Measurements from ENCODE around the gene GFAP. TPM values are rescaled to one million over a fixed set of nuclear protein-coding genes. Genes with fewer than 3 reads are reported as not detected.

GFAP gene
- total RNA-seq, 3 donors from 2014 or later (not counting 1 experiment from before 2014, with no cell fraction given), result not detected

DNA sequence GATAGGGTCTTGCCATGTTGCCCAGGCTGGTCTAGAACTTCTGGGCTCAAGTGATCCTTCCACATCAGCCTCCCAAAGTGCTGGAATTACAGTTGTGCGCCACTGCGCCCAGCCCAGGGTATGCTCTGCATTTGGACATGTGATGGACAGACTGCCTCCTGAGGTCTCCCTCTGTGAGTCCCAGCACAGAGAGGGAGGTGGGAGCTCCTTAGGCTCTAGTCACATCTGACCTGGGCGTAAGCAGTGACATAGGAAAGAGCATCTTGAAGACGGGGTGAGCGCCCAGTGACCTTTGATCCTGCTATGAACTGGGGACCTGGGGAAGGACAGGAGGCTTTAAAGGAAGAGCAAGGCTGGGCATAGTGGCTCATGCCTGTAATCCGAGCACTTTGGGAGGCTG, 2.2 kb upstream of the GFAP start:
- intact Hi-C loops (cut with micrococcal nuclease), result no loop called here
- TF ChIP-seq CTCF (IDR thresholded peaks at IDR 0.05), result no peak
- no peak for ATAC-seq
- Mint-ChIP-seq H3K9me3 (no peaks in the 10 kb centered on the region), H3K27ac (no peak overlapping the region), H3K27me3 (ENCODE audit: low read depth in 2 of 2) (peaks cover 20 to 31% of the 10 kb centered on the region in 2 donors), H3K36me3 (no peaks in the 10 kb centered on the region), H3K4me3 (no peak overlapping the region), H3K4me1 (peaks cover 4 to 5% of the 10 kb centered on the region in 2 donors)
- Histone ChIP-seq H3K36me3 (ENCODE audit: control insufficient read depth, insufficient read depth, low read length) (no peaks in the 10 kb centered on the region), H3K27me3 (ENCODE audit: control insufficient read depth, insufficient read depth, low read length) (peaks cover 5% of the 10 kb centered on the region), H3K4me1 (ENCODE audit: control insufficient read depth, insufficient read depth, low read length) (peaks cover 4% of the 10 kb centered on the region), H3K9me3 (ENCODE audit: control insufficient read depth, insufficient read depth, low read length) (no peaks in the 10 kb centered on the region), H3K4me3 (ENCODE audit: low read length) (no peak overlapping the region), H3K27ac (ENCODE audit: low read length) (no peak overlapping the region)
- DNase-seq, result no peak
- WGBS (ENCODE audit: insufficient coverage), result 87% methylated on average over 6 of the region's 6 CpGs

GRCh38 chr17:44916781-44917241, 1.5 kb upstream of the GFAP start:
- peaks cover 24 to 33% of the 10 kb centered on the region in 2 donors for H3K27me3 Mint-ChIP-seq (ENCODE audit: low read depth in 2 of 2)
- Histone ChIP-seq H3K9me3 (ENCODE audit: control insufficient read depth, insufficient read depth, low read length) (no peaks in the 10 kb centered on the region), H3K4me3 (ENCODE audit: low read length) (no peak overlapping the region), H3K4me1 (ENCODE audit: control insufficient read depth, insufficient read depth, low read length) (peaks cover 5% of the 10 kb centered on the region), H3K36me3 (ENCODE audit: control insufficient read depth, insufficient read depth, low read length) (no peaks in the 10 kb centered on the region), H3K27me3 (ENCODE audit: control insufficient read depth, insufficient read depth, low read length) (peaks cover 7% of the 10 kb centered on the region), H3K27ac (ENCODE audit: low read length) (no peak overlapping the region)
- intact Hi-C loops (cut with micrococcal nuclease), result no loop called here
- no peak for ATAC-seq
- WGBS (ENCODE audit: insufficient coverage), result 88% methylated on average over 9 of the region's 10 CpGs
- peaks cover 4 to 5% of the 10 kb centered on the region in 2 donors for H3K4me1 Mint-ChIP-seq
- H3K27ac Mint-ChIP-seq, result no peak overlapping the region
- DNase-seq, result no peak
- no peaks in the 10 kb centered on the region for H3K9me3 Mint-ChIP-seq
- H3K4me3 Mint-ChIP-seq, result no peak overlapping the region
- TF ChIP-seq CTCF (IDR thresholded peaks at IDR 0.05), result no peak
- H3K36me3 Mint-ChIP-seq, result no peaks in the 10 kb centered on the region

- 93% methylated on average over 11 of the region's 11 CpGs for WGBS (ENCODE audit: insufficient coverage)
- peaks cover 24 to 26% of the 10 kb centered on the region in 2 donors for H3K27me3 Mint-ChIP-seq (ENCODE audit: low read depth in 2 of 2)
Observed at GRCh38 chr17:44915862-44916780, 821 bp upstream of the GFAP start.

More at GRCh38 chr17:44915862-44916780, 821 bp upstream of the GFAP start:
- Histone ChIP-seq H3K4me3 (ENCODE audit: low read length) (no peak overlapping the region), H3K27me3 (ENCODE audit: control insufficient read depth, insufficient read depth, low read length) (peaks cover 13% of the 10 kb centered on the region), H3K36me3 (ENCODE audit: control insufficient read depth, insufficient read depth, low read length) (no peaks in the 10 kb centered on the region), H3K4me1 (ENCODE audit: control insufficient read depth, insufficient read depth, low read length) (peaks cover 12% of the 10 kb centered on the region), H3K9me3 (ENCODE audit: control insufficient read depth, insufficient read depth, low read length) (no peaks in the 10 kb centered on the region), H3K27ac (ENCODE audit: low read length) (no peak overlapping the region)
- Mint-ChIP-seq H3K9me3 (no peaks in the 10 kb centered on the region), H3K4me3 (no peak overlapping the region), H3K27ac (no peak overlapping the region), H3K4me1 (peaks cover 4 to 5% of the 10 kb centered on the region in 2 donors), H3K36me3 (no peaks in the 10 kb centered on the region)
- no peak for ATAC-seq
- DNase-seq, result no peak
- TF ChIP-seq CTCF (IDR thresholded peaks at IDR 0.05), result no peak
- intact Hi-C loops (cut with micrococcal nuclease), result no loop called here
